Left ventricle myocardium inferior (tissue), 1 donor: ENCODE results near the gene MRPL44. TPM values are rescaled to one million over a fixed set of nuclear protein-coding genes. Genes with fewer than 3 reads are reported as not detected.

ENCODE experiments used
- DNase-seq: peaks from one replicate; pipeline ENCODE4 v3.0.0-alpha.2; 2020
- H3K27ac ChIP-seq: fragments of 200-600 bp; replicated peaks from 2 replicates; pipeline ENCODE4 v1.8.0; 2021
- H3K27me3 ChIP-seq: fragments of 200-600 bp; 2 replicates; pipeline ENCODE4 v1.8.0; 2021; ENCODE audit warnings: low read depth
- H3K36me3 ChIP-seq: fragments of 200-600 bp; 2 replicates; pipeline ENCODE4 v1.8.0; 2021
- H3K4me1 ChIP-seq: fragments of 200-600 bp; 2 replicates; pipeline ENCODE4 v1.8.0; 2021
- H3K4me3 ChIP-seq: fragments of 200-600 bp; 2 replicates; pipeline ENCODE4 v1.8.0; 2021; ENCODE audit warnings: mild to moderate bottlenecking, moderate library complexity
- H3K9me3 ChIP-seq: fragments of 200-600 bp; replicated peaks from 2 replicates; pipeline ENCODE4 v1.8.0; 2021
- CTCF ChIP-seq: fragments of 200-600 bp; IDR thresholded peaks from 2 replicates; pipeline ENCODE4 v1.8.0; 2021; ENCODE audit warnings: antibody characterized with exemption, mild to moderate bottlenecking, borderline replicate concordance
- intact Hi-C: fragments of 100-400 bp; cut with micrococcal nuclease; formaldehyde crosslinking; loops from one replicate; pipeline ENCODE4 v1.11.0; 2022
- total RNA-seq: library from RNA; stranded (reverse); fragmentation: NEBNext Ultra II Directional; extraction: Animal tissue kit (Norgen Biotek cat#: 25700); gene quantifications from one replicate; pipeline ENCODE4 v1.2.1, GENCODE V29; 2021
- donor health status: DM: no; HTN: yes; CAD: no; lungs with severe emphysema.

The MRPL44 gene
- total RNA-seq, 1 donor from 2014 or later: 39.9 TPM

GRCh38 chr2:223916181-223916920, 40.9 kb upstream of the MRPL44 start:
- Histone ChIP-seq H3K4me1 (peaks cover 42% of the 10 kb centered on the region), H3K27me3 (no peaks in the 10 kb centered on the region), H3K4me3 (no peak overlapping the region), H3K27ac (no peak overlapping the region), H3K9me3 (no peaks in the 10 kb centered on the region), H3K36me3 (peaks cover 20% of the 10 kb centered on the region)
- no peak for TF ChIP-seq CTCF
- no peak for DNase-seq
- intact Hi-C loops: no loop called here

GRCh38 chr2:223918671-223919134, 38.6 kb upstream of the MRPL44 start:
- H3K4me1 ChIP-seq: peaks cover 44% of the 10 kb centered on the region
- intact Hi-C loops: no loop called here

GRCh38 chr2:223920109-223920508, 37.2 kb upstream of the MRPL44 start:
- peaks cover 52% of the 10 kb centered on the region for H3K4me1 ChIP-seq
- H3K4me3 ChIP-seq: no peak overlapping the region
- no peak overlapping the region for H3K27ac ChIP-seq
- no peaks in the 10 kb centered on the region for H3K27me3 ChIP-seq
- TF ChIP-seq CTCF: no peak
- intact Hi-C loops: no loop called here
- H3K36me3 ChIP-seq: peaks cover 15% of the 10 kb centered on the region
- H3K9me3 ChIP-seq: no peaks in the 10 kb centered on the region
- no peak for DNase-seq

More at GRCh38 chr2:223918671-223919134, 38.6 kb upstream of the MRPL44 start:
- DNase-seq: no peak
- Histone ChIP-seq H3K4me3 (no peak overlapping the region), H3K9me3 (no peaks in the 10 kb centered on the region), H3K27me3 (no peaks in the 10 kb centered on the region), H3K27ac (peak overlapping the region; percentile 18), H3K36me3 (peaks cover 15% of the 10 kb centered on the region)
- TF ChIP-seq CTCF: no peak

- peaks cover 52% of the 10 kb centered on the region for H3K4me1 ChIP-seq
- TF ChIP-seq CTCF: no peak
Observed at GRCh38 chr2:223921204-223921603, 36.1 kb upstream of the MRPL44 start.

GRCh38 chr2:223922308-223922707, 35.0 kb upstream of the MRPL44 start:
- no peak for TF ChIP-seq CTCF
- Histone ChIP-seq H3K27ac (no peak overlapping the region), H3K36me3 (peaks cover 9% of the 10 kb centered on the region), H3K4me1 (peaks cover 47% of the 10 kb centered on the region), H3K4me3 (no peak overlapping the region), H3K9me3 (peaks cover 9% of the 10 kb centered on the region), H3K27me3 (no peaks in the 10 kb centered on the region)
- no peak for DNase-seq
- intact Hi-C loops: no loop called here

More at GRCh38 chr2:223921204-223921603, 36.1 kb upstream of the MRPL44 start:
- no peak for DNase-seq
- no peaks in the 10 kb centered on the region for H3K9me3 ChIP-seq
- no peaks in the 10 kb centered on the region for H3K27me3 ChIP-seq
- H3K4me3 ChIP-seq: no peak overlapping the region
- H3K27ac ChIP-seq: no peak overlapping the region
- intact Hi-C loops: no loop called here
- H3K36me3 ChIP-seq: peaks cover 15% of the 10 kb centered on the region
